Fibroblast of skin of left quadriceps (primary cell): ENCODE data around the gene FAM117B.

Experiments
- DNase-seq, 2 experiments: peaks; one replicate each; pipeline ENCODE4 v3.0.0-alpha.2; 2013; ENCODE audit warnings: low read depth in 2 of 2

FAM117B gene

DNA sequence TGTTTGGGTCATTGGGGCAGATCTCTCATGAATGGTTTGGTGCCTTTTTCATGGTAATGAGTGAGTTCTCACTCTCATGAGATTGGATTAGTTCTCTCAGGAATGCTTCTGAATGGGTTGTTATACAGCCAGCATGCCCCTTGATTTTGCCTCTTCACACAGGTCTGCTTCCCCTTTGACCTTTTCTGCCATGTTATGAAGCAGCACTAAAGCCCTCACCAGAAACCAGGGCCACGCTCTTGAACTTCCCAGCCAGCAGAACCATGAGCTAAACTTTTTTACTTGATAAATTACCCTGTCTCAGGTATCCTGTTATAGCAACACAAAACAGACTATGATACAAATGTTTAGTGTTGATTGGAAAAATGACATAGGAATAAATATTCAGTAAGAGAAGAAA is 179.5 kb downstream of the FAM117B start:
- no peak for DNase-seq

DNA sequence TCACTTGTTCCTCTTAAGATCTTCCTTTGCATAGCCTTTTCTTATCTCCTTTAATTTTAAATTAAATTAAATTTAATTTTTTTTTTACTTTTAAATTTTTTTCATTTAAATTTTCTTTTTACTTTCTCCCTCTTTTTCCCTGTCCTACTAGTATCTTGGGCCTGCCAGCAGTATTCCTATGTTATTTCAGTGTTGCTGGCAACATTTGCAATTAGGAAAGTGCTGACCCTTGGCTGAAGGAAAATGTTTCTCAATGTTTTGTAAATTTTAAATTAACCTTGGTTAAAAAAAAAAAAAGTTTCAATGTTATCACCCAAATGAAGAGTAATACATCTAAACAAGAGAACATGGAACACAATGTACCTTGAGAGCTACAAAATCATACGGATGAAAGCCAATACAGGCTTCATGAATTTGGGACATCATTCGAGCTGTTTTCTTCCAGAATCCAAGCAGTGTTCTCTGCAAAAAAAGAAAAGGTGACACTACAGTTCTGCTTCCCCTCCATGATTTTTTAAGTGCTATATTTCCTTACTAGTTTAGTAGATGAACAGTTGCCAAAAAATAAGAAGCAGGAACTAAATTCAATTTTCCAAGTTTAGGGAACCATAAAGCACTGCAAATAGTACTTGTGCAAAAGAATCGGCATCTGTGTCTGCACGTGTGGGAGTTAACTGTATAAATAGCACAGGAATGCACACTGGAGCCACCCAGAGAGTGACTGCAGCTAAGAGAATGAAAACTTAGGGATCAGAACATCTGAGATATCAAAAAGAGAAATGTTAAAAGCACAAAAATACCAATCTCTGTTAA is 181.0 kb downstream of the FAM117B start:
- no peak for DNase-seq

DNA sequence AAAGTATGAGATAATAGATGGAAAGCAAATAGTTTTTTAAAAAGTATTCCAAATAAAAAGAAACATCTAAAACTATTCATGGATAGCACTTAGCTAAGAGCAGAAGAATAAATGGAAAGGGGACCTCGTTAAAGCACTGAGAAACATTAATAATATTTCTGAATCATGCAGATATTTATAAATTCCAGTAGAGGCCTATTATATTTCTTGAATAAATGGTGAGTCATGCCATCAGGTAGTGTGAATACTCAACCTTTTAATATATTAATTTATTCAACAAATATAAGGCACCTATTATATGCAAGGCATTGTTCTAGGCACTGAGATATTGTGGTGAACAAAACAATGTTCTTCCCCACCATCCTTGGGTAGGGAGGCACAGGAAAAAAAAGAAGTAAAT is 183.0 kb downstream of the FAM117B start:
- no peak for DNase-seq

DNA sequence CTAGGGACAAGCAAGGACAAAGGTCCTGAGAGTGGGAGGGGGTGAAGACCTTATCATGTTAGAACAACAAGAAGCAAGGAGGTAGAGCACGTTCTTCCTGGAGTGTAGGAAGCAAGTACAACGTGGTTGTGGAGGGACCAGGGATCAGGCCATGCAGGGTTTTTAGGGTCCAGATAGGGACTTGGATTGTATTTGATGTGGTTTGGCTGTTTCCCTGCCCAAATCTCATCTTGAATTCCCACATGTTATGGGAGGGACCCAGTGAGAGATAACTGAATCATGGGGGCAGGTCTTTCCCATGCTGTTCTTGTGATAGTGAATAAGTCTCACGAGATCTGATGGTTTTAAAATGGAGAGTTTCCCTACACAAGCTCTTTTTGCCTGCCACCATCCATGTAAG is 183.6 kb downstream of the FAM117B start:
- DNase-seq = no peak
